Panc1 (cell line): ENCODE data around the gene STAB2. TPM values are rescaled to one million over a fixed set of nuclear protein-coding genes. Genes with fewer than 3 reads are reported as not detected.

Source experiments
- ATAC-seq: fragments of 200-7000 bp; cut with Tn5 transposase; 2 replicates; pipeline ENCODE4 v1.9.1; 2020; ENCODE audit warnings: mild to moderate bottlenecking, moderate library complexity
- BruUV-seq: library from RNA; stranded (reverse); fragments of 400-500 nt; replicated peaks from 2 replicates; lab custom pipeline; 2021; lab: Mats Ljungman, UMichigan
- CTCF ChIA-PET: fragments of 300-600 bp; sonication (Branson Sonifier 250); formaldehyde crosslinking; loops from one replicate; lab custom pipeline; 2022; ENCODE audit warnings: antibody characterized with exemption; lab: Charles Lee
- POLR2A ChIA-PET: fragments of 300-600 bp; sonication (Branson Sonifier 250); formaldehyde crosslinking; loops from one replicate; lab custom pipeline; 2022; ENCODE audit warnings: antibody characterized with exemption; lab: Charles Lee
- DNase-seq: peaks from one replicate; pipeline ENCODE4 v3.0.0-alpha.2; 2010; ENCODE audit warnings: low read depth, low spot score
- H3K27ac ChIP-seq: 2 replicates; pipeline ENCODE4 v1.5.1; 2011; ENCODE audit warnings: mild to moderate bottlenecking, low read length, inconsistent platforms
- H3K27me3 ChIP-seq: fragments of 200-500 bp; sonication (Bioruptor generic); 2 replicates; pipeline ENCODE4 v1.6.0; 2014; ENCODE audit warnings: low read length, inconsistent platforms; ENCODE audit not compliant: control insufficient read depth, insufficient read depth
- H3K36me3 ChIP-seq: fragments of 200-500 bp; sonication (Bioruptor generic); 2 replicates; pipeline ENCODE4 v1.5.1; 2014; ENCODE audit warnings: inconsistent platforms, mild to moderate bottlenecking, low read length, moderate library complexity; ENCODE audit not compliant: control insufficient read depth, insufficient read depth
- H3K4me1 ChIP-seq: 2 replicates; pipeline ENCODE4 v1.5.1; 2011; ENCODE audit warnings: inconsistent platforms, mild to moderate bottlenecking, low read length, moderate library complexity; ENCODE audit not compliant: control insufficient read depth, insufficient read depth
- H3K4me3 ChIP-seq, 2 experiments: 2 replicates each; pipeline ENCODE4 v1.5.1; 2011 to 2012; ENCODE audit warnings: low read depth in 2 of 2, low read length in 2 of 2, mild to moderate bottlenecking in 2 of 2, inconsistent platforms in 1 of 2, moderate library complexity in 1 of 2
- H3K9me3 ChIP-seq: fragments of 200-500 bp; sonication (Bioruptor generic); 2 replicates; pipeline ENCODE4 v1.5.1; 2014; ENCODE audit warnings: low read depth, mild to moderate bottlenecking, inconsistent platforms, low read length, moderate library complexity; ENCODE audit not compliant: control insufficient read depth, insufficient read depth
- POLR2AphosphoS5 ChIP-seq: IDR thresholded peaks from 2 replicates; pipeline ENCODE4 v1.6.1; 2012; ENCODE audit warnings: mild to moderate bottlenecking, low read depth, low read length, moderate library complexity
- SIN3A ChIP-seq: IDR thresholded peaks from 2 replicates; pipeline ENCODE4 v1.6.1; 2012; ENCODE audit warnings: low read depth, mild to moderate bottlenecking, low read length, moderate library complexity, borderline replicate concordance; ENCODE audit not compliant: insufficient read depth
- TCF7L2 ChIP-seq: IDR thresholded peaks from 2 replicates; pipeline ENCODE4 v1.6.1; 2011; ENCODE audit warnings: mild to moderate bottlenecking, low read depth, low read length, inconsistent platforms
- in situ Hi-C: cut with HindIII; loops from 2 replicates; pipeline ENCODE4 v1.10.0; 2016; ENCODE audit warnings: low sequenced_read_pairs, low pct_unique_long_range_greater_than_20kb
- intact Hi-C: fragments of 100-400 bp; cut with micrococcal nuclease; formaldehyde crosslinking; loops from one replicate; pipeline ENCODE4 v1.10.0; 2022; ENCODE audit not compliant: unreplicated experiment
- total RNA-seq: library from RNA; stranded (reverse); gene quantifications from one replicate; pipeline ENCODE4 v1.2.1, GENCODE V29; 2021; ENCODE audit not compliant: unreplicated experiment
- TF ChIP-seq, protein P1 (sequence below), 2 experiments: IDR thresholded peaks; 2 replicates each; pipeline ENCODE4 v1.6.1; 2011 to 2012; ENCODE audit warnings: low read depth in 2 of 2, control low read depth in 1 of 2, low read length in 1 of 2, mild to moderate bottlenecking in 1 of 2, moderate library complexity in 1 of 2; ENCODE audit not compliant: insufficient read depth in 1 of 2
- TF ChIP-seq, protein P2 (sequence below): fragments of 450-650 bp; IDR thresholded peaks from 2 replicates; pipeline ENCODE4 v1.5.1; 2017; ENCODE audit warnings: mild to moderate bottlenecking

Gene STAB2
- total RNA-seq, 1 experiment from 2014 or later: not detected

DNA sequence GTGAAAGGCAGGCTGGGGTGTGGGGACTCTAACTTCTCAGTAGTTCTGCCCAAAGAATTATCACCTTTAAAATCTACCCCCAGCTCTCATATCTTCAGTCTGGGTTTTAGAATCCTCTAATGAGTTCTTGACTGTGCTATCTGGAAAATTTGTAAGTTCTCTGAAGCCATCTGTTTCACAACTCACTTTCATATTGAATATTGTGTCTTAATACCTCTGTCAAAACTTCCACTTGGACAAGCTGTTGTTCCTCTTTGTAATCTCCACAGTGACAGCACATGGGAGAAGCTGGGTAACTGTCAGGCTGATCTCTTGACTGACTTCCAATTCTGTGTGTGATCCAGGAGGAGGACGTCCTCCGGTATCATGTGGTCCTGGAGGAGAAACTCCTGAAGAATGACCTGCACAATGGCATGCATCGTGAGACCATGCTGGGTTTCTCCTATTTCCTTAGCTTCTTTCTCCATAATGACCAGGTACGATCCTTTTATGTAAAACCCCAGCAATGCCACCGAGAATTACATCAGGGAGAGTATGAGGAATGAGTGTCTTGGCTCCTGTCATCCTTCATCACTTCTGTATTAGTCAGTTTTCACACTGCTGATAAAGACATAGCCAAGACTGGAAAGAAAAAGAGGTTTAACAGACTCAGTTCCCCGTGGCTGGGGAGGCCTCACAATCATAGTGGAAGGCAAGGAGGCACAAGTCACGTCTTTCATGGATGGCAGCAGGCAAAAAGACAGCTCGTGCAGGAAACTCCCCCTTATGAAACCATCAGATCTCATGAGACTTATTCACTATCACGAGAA, 111.9 kb downstream of the STAB2 start:
- intact Hi-C loops (no loop called here), in situ Hi-C loops (no loop called here)
- H3K27me3 ChIP-seq: peaks cover 16% of the 10 kb centered on the region
- no peak for ATAC-seq
- ChIA-PET POLR2A (no interaction called here), CTCF (no interaction called here)
- no peak overlapping the region for H3K4me3 ChIP-seq
- H3K36me3 ChIP-seq: no peaks in the 10 kb centered on the region
- H3K9me3 ChIP-seq: no peaks in the 10 kb centered on the region
- H3K27ac ChIP-seq: no peak overlapping the region
- TF ChIP-seq TCF7L2: no peak
- TF ChIP-seq SIN3A: no peak
- no peak for TF ChIP-seq POLR2AphosphoS5
- no peaks in the 10 kb centered on the region for H3K4me1 ChIP-seq
- no TSS peak for BruUV-seq
- no peak for DNase-seq

DNA sequence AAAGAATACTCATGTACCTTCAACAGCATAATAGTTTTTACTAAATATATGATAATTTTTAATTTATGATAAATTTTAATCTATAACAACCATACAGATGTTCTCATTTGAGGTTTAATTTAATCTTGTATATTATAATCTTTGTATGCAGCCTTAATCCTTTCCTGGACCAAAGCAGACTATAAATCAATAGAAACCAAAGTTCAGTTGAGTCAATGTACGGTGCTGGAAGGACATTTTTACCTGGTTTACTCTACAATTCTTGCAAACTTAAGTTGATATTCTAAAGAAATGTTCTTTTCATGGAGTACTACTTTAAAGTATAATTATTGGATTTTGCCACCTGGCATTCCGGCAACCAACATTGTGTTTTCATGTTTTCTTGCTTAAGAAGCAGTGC, 118.0 kb downstream of the STAB2 start:
- POLR2A ChIA-PET: no interaction called here
- H3K27me3 ChIP-seq: peaks cover 21% of the 10 kb centered on the region

More for the DNA sequence above, 118.0 kb downstream of the STAB2 start:
- no peaks in the 10 kb centered on the region for H3K9me3 ChIP-seq
- H3K36me3 ChIP-seq: no peaks in the 10 kb centered on the region
- in situ Hi-C loops (no loop called here), intact Hi-C loops (no loop called here)
- CTCF ChIA-PET: no interaction called here
- H3K27ac ChIP-seq: no peak overlapping the region
- no peak overlapping the region for H3K4me3 ChIP-seq
- H3K4me1 ChIP-seq: no peaks in the 10 kb centered on the region
- ATAC-seq (no peak), DNase-seq (no peak)
- TF ChIP-seq, protein P1, sequence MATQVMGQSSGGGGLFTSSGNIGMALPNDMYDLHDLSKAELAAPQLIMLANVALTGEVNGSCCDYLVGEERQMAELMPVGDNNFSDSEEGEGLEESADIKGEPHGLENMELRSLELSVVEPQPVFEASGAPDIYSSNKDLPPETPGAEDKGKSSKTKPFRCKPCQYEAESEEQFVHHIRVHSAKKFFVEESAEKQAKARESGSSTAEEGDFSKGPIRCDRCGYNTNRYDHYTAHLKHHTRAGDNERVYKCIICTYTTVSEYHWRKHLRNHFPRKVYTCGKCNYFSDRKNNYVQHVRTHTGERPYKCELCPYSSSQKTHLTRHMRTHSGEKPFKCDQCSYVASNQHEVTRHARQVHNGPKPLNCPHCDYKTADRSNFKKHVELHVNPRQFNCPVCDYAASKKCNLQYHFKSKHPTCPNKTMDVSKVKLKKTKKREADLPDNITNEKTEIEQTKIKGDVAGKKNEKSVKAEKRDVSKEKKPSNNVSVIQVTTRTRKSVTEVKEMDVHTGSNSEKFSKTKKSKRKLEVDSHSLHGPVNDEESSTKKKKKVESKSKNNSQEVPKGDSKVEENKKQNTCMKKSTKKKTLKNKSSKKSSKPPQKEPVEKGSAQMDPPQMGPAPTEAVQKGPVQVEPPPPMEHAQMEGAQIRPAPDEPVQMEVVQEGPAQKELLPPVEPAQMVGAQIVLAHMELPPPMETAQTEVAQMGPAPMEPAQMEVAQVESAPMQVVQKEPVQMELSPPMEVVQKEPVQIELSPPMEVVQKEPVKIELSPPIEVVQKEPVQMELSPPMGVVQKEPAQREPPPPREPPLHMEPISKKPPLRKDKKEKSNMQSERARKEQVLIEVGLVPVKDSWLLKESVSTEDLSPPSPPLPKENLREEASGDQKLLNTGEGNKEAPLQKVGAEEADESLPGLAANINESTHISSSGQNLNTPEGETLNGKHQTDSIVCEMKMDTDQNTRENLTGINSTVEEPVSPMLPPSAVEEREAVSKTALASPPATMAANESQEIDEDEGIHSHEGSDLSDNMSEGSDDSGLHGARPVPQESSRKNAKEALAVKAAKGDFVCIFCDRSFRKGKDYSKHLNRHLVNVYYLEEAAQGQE (IDR thresholded peaks at IDR 0.05; ENCODE audit: insufficient read depth in 1 of 2, low read depth in 2 of 2, low read length in 1 of 2): no peak
- TF ChIP-seq, protein P2, sequence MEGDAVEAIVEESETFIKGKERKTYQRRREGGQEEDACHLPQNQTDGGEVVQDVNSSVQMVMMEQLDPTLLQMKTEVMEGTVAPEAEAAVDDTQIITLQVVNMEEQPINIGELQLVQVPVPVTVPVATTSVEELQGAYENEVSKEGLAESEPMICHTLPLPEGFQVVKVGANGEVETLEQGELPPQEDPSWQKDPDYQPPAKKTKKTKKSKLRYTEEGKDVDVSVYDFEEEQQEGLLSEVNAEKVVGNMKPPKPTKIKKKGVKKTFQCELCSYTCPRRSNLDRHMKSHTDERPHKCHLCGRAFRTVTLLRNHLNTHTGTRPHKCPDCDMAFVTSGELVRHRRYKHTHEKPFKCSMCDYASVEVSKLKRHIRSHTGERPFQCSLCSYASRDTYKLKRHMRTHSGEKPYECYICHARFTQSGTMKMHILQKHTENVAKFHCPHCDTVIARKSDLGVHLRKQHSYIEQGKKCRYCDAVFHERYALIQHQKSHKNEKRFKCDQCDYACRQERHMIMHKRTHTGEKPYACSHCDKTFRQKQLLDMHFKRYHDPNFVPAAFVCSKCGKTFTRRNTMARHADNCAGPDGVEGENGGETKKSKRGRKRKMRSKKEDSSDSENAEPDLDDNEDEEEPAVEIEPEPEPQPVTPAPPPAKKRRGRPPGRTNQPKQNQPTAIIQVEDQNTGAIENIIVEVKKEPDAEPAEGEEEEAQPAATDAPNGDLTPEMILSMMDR: no peak
- no peak for TF ChIP-seq POLR2AphosphoS5
- no peak for TF ChIP-seq SIN3A
- no peak for TF ChIP-seq TCF7L2
- BruUV-seq: no TSS peak
